ENCODE measurements around the gene GAS2L2. TPM values are rescaled to one million over a fixed set of nuclear protein-coding genes. Genes with fewer than 3 reads are reported as not detected.

The GAS2L2 gene
- total RNA-seq, 1 experiment from 2014 or later: 0.15 TPM

DNA sequence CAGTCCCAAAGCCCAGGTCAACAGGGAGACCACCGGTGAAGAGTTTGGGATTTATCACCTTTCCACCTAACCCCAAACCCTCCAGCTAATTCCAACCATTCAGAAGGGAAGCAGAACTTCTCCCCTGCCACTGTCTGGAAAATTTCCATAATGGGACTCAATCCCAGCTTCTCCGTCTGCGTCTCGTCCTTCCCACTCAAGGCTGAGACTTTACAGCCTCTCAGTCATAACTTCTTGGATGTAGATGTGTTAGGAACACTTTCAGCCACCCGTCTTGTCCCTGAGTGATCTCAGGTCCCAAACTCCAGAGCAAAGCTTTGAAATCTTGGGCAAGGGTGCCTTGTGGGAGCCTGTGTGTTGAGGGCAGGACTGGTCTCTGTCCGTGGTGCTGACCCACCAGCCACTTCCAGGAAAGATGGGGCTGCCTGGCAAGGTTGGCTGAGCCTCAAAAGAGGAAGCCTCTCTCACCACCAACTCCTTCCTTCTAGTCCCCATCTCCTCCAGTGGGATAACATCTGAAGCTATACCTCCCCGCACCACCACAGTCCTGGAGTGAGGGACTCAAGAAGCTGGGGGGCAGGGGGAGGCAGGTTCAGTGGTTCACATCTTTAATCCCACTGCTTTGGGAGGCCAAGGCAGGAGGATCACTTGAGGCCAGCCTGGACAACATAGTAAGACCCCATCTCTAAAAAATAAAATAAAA is 9.3 kb downstream of the GAS2L2 start (continued):
- TF ChIP-seq ZNF671 (CRISPR knock-in tag; IDR thresholded peaks at IDR 0.05) (0 out of 2 replicates have a peak, but pooled peaks have one; percentile 37), ETV6 (CRISPR knock-in tag; IDR thresholded peaks at IDR 0.05) (peak; percentile 32; the same call in 1 of the 2 replicates), ZNF121 (CRISPR knock-in tag; IDR thresholded peaks at IDR 0.05) (peak; percentile 78)
- TF ChIP-seq, protein P1, sequence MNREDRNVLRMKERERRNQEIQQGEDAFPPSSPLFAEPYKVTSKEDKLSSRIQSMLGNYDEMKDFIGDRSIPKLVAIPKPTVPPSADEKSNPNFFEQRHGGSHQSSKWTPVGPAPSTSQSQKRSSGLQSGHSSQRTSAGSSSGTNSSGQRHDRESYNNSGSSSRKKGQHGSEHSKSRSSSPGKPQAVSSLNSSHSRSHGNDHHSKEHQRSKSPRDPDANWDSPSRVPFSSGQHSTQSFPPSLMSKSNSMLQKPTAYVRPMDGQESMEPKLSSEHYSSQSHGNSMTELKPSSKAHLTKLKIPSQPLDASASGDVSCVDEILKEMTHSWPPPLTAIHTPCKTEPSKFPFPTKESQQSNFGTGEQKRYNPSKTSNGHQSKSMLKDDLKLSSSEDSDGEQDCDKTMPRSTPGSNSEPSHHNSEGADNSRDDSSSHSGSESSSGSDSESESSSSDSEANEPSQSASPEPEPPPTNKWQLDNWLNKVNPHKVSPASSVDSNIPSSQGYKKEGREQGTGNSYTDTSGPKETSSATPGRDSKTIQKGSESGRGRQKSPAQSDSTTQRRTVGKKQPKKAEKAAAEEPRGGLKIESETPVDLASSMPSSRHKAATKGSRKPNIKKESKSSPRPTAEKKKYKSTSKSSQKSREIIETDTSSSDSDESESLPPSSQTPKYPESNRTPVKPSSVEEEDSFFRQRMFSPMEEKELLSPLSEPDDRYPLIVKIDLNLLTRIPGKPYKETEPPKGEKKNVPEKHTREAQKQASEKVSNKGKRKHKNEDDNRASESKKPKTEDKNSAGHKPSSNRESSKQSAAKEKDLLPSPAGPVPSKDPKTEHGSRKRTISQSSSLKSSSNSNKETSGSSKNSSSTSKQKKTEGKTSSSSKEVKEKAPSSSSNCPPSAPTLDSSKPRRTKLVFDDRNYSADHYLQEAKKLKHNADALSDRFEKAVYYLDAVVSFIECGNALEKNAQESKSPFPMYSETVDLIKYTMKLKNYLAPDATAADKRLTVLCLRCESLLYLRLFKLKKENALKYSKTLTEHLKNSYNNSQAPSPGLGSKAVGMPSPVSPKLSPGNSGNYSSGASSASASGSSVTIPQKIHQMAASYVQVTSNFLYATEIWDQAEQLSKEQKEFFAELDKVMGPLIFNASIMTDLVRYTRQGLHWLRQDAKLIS (CRISPR knock-in tag; IDR thresholded peaks at IDR 0.05; ENCODE audit: borderline replicate concordance): no peak
- TF ChIP-seq, protein P2, sequence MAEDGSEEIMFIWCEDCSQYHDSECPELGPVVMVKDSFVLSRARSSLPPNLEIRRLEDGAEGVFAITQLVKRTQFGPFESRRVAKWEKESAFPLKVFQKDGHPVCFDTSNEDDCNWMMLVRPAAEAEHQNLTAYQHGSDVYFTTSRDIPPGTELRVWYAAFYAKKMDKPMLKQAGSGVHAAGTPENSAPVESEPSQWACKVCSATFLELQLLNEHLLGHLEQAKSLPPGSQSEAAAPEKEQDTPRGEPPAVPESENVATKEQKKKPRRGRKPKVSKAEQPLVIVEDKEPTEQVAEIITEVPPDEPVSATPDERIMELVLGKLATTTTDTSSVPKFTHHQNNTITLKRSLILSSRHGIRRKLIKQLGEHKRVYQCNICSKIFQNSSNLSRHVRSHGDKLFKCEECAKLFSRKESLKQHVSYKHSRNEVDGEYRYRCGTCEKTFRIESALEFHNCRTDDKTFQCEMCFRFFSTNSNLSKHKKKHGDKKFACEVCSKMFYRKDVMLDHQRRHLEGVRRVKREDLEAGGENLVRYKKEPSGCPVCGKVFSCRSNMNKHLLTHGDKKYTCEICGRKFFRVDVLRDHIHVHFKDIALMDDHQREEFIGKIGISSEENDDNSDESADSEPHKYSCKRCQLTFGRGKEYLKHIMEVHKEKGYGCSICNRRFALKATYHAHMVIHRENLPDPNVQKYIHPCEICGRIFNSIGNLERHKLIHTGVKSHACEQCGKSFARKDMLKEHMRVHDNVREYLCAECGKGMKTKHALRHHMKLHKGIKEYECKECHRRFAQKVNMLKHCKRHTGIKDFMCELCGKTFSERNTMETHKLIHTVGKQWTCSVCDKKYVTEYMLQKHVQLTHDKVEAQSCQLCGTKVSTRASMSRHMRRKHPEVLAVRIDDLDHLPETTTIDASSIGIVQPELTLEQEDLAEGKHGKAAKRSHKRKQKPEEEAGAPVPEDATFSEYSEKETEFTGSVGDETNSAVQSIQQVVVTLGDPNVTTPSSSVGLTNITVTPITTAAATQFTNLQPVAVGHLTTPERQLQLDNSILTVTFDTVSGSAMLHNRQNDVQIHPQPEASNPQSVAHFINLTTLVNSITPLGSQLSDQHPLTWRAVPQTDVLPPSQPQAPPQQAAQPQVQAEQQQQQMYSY (CRISPR knock-in tag; IDR thresholded peaks at IDR 0.05): no peak
- TF ChIP-seq, protein P3, sequence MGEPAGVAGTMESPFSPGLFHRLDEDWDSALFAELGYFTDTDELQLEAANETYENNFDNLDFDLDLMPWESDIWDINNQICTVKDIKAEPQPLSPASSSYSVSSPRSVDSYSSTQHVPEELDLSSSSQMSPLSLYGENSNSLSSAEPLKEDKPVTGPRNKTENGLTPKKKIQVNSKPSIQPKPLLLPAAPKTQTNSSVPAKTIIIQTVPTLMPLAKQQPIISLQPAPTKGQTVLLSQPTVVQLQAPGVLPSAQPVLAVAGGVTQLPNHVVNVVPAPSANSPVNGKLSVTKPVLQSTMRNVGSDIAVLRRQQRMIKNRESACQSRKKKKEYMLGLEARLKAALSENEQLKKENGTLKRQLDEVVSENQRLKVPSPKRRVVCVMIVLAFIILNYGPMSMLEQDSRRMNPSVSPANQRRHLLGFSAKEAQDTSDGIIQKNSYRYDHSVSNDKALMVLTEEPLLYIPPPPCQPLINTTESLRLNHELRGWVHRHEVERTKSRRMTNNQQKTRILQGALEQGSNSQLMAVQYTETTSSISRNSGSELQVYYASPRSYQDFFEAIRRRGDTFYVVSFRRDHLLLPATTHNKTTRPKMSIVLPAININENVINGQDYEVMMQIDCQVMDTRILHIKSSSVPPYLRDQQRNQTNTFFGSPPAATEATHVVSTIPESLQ (CRISPR knock-in tag; IDR thresholded peaks at IDR 0.05): no peak
- TF ChIP-seq, protein P4, sequence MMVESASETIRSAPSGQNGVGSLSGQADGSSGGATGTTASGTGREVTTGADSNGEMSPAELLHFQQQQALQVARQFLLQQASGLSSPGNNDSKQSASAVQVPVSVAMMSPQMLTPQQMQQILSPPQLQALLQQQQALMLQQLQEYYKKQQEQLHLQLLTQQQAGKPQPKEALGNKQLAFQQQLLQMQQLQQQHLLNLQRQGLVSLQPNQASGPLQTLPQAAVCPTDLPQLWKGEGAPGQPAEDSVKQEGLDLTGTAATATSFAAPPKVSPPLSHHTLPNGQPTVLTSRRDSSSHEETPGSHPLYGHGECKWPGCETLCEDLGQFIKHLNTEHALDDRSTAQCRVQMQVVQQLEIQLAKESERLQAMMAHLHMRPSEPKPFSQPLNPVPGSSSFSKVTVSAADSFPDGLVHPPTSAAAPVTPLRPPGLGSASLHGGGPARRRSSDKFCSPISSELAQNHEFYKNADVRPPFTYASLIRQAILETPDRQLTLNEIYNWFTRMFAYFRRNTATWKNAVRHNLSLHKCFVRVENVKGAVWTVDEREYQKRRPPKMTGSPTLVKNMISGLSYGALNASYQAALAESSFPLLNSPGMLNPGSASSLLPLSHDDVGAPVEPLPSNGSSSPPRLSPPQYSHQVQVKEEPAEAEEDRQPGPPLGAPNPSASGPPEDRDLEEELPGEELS (CRISPR knock-in tag; IDR thresholded peaks at IDR 0.05): peak; percentile 63; the same call in 1 of the 2 replicates

DNA sequence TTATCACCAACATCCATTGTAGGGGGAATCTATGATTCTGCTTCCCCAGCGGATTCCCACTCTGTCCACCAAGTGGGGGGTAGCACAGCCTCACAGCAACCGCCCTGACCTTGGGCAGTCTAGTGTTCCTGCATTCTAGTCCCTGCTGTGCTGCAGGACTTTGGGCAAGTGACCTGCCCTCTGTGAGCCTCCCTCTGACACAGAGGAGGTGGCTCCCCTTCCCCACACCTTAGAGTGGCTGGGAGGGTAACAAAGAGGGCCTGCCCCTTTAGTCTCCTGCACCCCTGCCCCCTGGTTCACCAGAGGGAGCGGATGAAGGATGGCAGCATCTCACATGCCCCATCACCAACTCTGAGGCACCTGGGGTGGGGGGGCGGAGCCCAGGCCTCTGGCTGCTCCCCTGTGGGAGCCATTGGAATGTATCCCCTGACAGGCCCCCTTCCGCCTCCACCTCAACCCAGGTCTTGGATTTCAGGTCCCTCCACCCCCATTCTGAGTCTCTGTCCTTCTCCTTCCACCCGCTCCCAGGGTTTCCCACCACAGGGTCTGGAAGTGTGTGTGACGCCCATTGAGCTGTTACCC is 10.1 kb downstream of the GAS2L2 start:
- H3K9me3 Mint-ChIP-seq: no peaks in the 10 kb centered on the region
- peaks cover 51% of the 10 kb centered on the region for H3K27me3 Mint-ChIP-seq (ENCODE audit: low read depth)
- ChIA-PET CTCF (interaction anchor here (0.7 to 3.9 kb wide), 5 partner anchors 11 to 147 kb away, joined by 3 to 22 read pairs (median 5); partner anchors contain the start of gene RASL10B), POLR2A (no interaction called here)
- H3K36me3 Mint-ChIP-seq: peaks cover 8% of the 10 kb centered on the region; the same call in 1 of the 2 replicates
- ATAC-seq: no peak
- H3K27ac Mint-ChIP-seq: no peak overlapping the region
- no peak for DNase-seq (ENCODE audit: low spot score)
- TF ChIP-seq TEAD4 (CRISPR knock-in tag; IDR thresholded peaks at IDR 0.05): no peak
- TF ChIP-seq FOXK1 (CRISPR knock-in tag; IDR thresholded peaks at IDR 0.05): no peak
- no peak for TF ChIP-seq HMGA2 (CRISPR knock-in tag; IDR thresholded peaks at IDR 0.05)
- TF ChIP-seq, protein P5, sequence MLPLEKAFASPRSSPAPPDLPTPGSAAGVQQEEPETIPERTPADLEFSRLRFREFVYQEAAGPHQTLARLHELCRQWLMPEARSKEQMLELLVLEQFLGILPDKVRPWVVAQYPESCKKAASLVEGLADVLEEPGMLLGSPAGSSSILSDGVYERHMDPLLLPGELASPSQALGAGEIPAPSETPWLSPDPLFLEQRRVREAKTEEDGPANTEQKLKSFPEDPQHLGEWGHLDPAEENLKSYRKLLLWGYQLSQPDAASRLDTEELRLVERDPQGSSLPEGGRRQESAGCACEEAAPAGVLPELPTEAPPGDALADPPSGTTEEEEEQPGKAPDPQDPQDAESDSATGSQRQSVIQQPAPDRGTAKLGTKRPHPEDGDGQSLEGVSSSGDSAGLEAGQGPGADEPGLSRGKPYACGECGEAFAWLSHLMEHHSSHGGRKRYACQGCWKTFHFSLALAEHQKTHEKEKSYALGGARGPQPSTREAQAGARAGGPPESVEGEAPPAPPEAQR (CRISPR knock-in tag; IDR thresholded peaks at IDR 0.05): no peak
- no peak overlapping the region for H3K4me3 Mint-ChIP-seq
- H3K4me1 Mint-ChIP-seq: peaks cover 6% of the 10 kb centered on the region
